Adrenal gland (tissue), 5 donors: ENCODE data around the gene ICAM1.

Source experiments
- CTCF ChIP-seq, 6 experiments: fragments of 450-650 bp in 4 of 6; fragments of 200-600 bp in 2 of 6; sonication (generic) in 1 of 6; IDR thresholded peaks; 1 replicate in 5 of 6; 2 replicates in 1 of 6; pipeline versions ENCODE4 v1.5.1 to v1.8.0; 2016 to 2021; ENCODE audit warnings: antibody characterized with exemption in 6 of 6, mild to moderate bottlenecking in 2 of 6, moderate library complexity in 1 of 6
- POLR2A ChIP-seq, 2 donors: fragments of 450-650 bp; IDR thresholded peaks; one replicate each; pipeline ENCODE4 v1.6.1; 2017; ENCODE audit warnings: antibody characterized with exemption in 2 of 2, mild to moderate bottlenecking in 2 of 2, moderate library complexity in 1 of 2
- donor health status: DM: no; HTN: no; CAD: no.

DNA sequence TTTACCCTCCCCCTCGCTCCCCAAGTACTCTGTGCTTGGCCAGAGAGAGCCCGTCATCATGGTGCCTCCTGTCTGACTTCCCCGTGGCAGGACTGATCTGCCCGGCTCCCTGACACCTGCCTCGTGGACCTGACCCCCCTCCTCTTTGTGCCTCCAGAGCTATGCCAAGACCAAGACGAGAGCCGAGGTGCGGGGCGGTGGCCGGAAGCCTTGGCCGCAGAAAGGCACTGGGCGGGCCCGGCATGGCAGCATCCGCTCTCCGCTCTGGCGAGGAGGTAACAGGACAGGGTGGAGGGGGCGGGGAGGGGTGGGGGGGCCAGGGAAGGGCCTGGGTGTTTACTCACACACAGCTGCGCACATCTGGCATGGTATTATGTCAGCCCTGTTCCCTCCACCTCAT lies 14.4 kb upstream of the ICAM1 start:
- TF ChIP-seq CTCF (IDR thresholded peaks at IDR 0.05): no peak
- TF ChIP-seq POLR2A (IDR thresholded peaks at IDR 0.05): no peak
